ACHN (cell line): Measurements from ENCODE around the gene DLG2.
"Not testable (repeated sequence)": the region's sequence is repeated elsewhere in the genome, so short reads cannot be mapped to it uniquely, and the experiment has no call there.

Experiments
- DNase-seq: peaks from one replicate; pipeline ENCODE4 v3.0.0-alpha.2; 2015
- in situ Hi-C: cut with HindIII; loops from 2 replicates; pipeline ENCODE4 v1.10.0; 2017; ENCODE audit warnings: low sequenced_read_pairs, low pct_ligation_motif_present, low pct_unique_long_range_greater_than_20kb

DLG2 gene

GRCh38 chr11:85647604-85648299, 20.6 kb upstream of the DLG2 start, which contains the start of gene TMEM126A:
Gene TMEM126A, plus strand, starts transcription at chr11:85647967. Its CDS starts 2,289 bp downstream, at chr11:85650256.
- in situ Hi-C loops: no loop called here
- DNase-seq: peak; percentile 80

GRCh38 chr11:85647078-85647477, 19.9 kb upstream of the DLG2 start:
- in situ Hi-C loops: no loop called here
- no peak for DNase-seq

GRCh38 chr11:85643191-85643614, 16.1 kb upstream of the DLG2 start:
- in situ Hi-C loops: no loop called here
- DNase-seq: no peak

- in situ Hi-C loops: no loop called here
- no peak for DNase-seq
Observed at GRCh38 chr11:85634747-85635146, 7.6 kb upstream of the DLG2 start.

- in situ Hi-C loops: no loop called here
- no peak for DNase-seq
Observed at GRCh38 chr11:85628771-85629341, 1.7 kb upstream of the DLG2 start.

- in situ Hi-C loops: no loop called here
- DNase-seq: peak; percentile 96
Observed at GRCh38 chr11:85627998-85628770, 1.0 kb upstream of the DLG2 start, which contains the start of gene TMEM126B. Gene TMEM126B, plus strand, starts transcription at chr11:85628593. Its CDS starts 15 bp downstream, at chr11:85628608.

- in situ Hi-C loops: no loop called here
Observed at GRCh38 chr11:85626496-85626895, 648 bp downstream of the DLG2 start.

GRCh38 chr11:85620256-85620655, 6.9 kb downstream of the DLG2 start:
- no peak for DNase-seq
- in situ Hi-C loops: no loop called here

More at GRCh38 chr11:85626496-85626895, 648 bp downstream of the DLG2 start:
- DNase-seq: no peak

- in situ Hi-C loops: no loop called here
- no peak for DNase-seq
Observed at GRCh38 chr11:85619499-85619898, 7.6 kb downstream of the DLG2 start.

GRCh38 chr11:85611643-85612042, 15.5 kb downstream of the DLG2 start:
- in situ Hi-C loops, DNase-seq: not testable (repeated sequence)

- in situ Hi-C loops, DNase-seq: not testable (repeated sequence)
Observed at GRCh38 chr11:85609286-85609685, 17.9 kb downstream of the DLG2 start.

- DNase-seq, in situ Hi-C loops: not testable (repeated sequence)
Observed at GRCh38 chr11:85608621-85609020, 18.5 kb downstream of the DLG2 start.

- DNase-seq, in situ Hi-C loops: not testable (repeated sequence)
Observed at GRCh38 chr11:85606237-85606636, 20.9 kb downstream of the DLG2 start.

- in situ Hi-C loops: no loop called here
Observed at GRCh38 chr11:85603220-85603619, 23.9 kb downstream of the DLG2 start.

GRCh38 chr11:85602526-85603213, 24.5 kb downstream of the DLG2 start:
- in situ Hi-C loops: no loop called here
- no peak for DNase-seq

More at GRCh38 chr11:85603220-85603619, 23.9 kb downstream of the DLG2 start:
- DNase-seq: no peak

- in situ Hi-C loops: no loop called here
- no peak for DNase-seq
Observed at GRCh38 chr11:85599083-85599482, 28.1 kb downstream of the DLG2 start.

- in situ Hi-C loops: no loop called here
- no peak for DNase-seq
Observed at GRCh38 chr11:85596886-85597285, 30.3 kb downstream of the DLG2 start.

GRCh38 chr11:85595285-85595884, 31.8 kb downstream of the DLG2 start:
- peak; percentile 54 for DNase-seq
- in situ Hi-C loops: no loop called here
